H1 (cell line): Measurements from ENCODE around the gene ACTL8. TPM values are rescaled to one million over a fixed set of nuclear protein-coding genes. Genes with fewer than 3 reads are reported as not detected.

Experiments
- CTCF ChIA-PET: fragments of 300-600 bp; sonication (Branson Sonifier 250); formaldehyde crosslinking; loops from one replicate; lab custom pipeline; 2021; ENCODE audit not compliant: partially characterized antibody; lab: Charles Lee
- POLR2A ChIA-PET: fragments of 300-600 bp; sonication (Branson Sonifier 250); formaldehyde crosslinking; loops from one replicate; lab custom pipeline; 2021; ENCODE audit warnings: inconsistent platforms; ENCODE audit not compliant: partially characterized antibody; lab: Charles Lee
- DNase-seq, 2 experiments: peaks; one replicate each; pipeline versions ENCODE4 v3.0.0 to v3.0.0-alpha.2; 2010 to 2022; ENCODE audit warnings: low spot score in 2 of 2, low read depth in 1 of 2, mixed read lengths in 1 of 2
- FAIRE-seq: peaks from 2 replicates; lab custom pipeline; 2011; peaks lifted over from hg19 to GRCh38; lab: Jason Lieb, UNC
- H2AFZ ChIP-seq: 2 replicates; pipeline ENCODE4 v1.8.1; 2012; ENCODE audit warnings: low read length, inconsistent platforms
- H2AK5ac ChIP-seq: 2 replicates; pipeline ENCODE4 v1.6.1; 2013; ENCODE audit warnings: low read depth, low read length
- H2BK120ac ChIP-seq: replicated peaks from 2 replicates; pipeline ENCODE3; 2013; ENCODE audit warnings: low read depth, low read length, inconsistent platforms
- H2BK12ac ChIP-seq: 2 replicates; pipeline ENCODE4 v1.6.1; 2013; ENCODE audit warnings: low read depth, low read length
- H2BK15ac ChIP-seq: 2 replicates; pipeline ENCODE4 v1.6.1; 2013; ENCODE audit warnings: low read length
- H2BK20ac ChIP-seq: 2 replicates; pipeline ENCODE4 v1.6.1; 2013; ENCODE audit warnings: low read length
- H2BK5ac ChIP-seq: 2 replicates; pipeline ENCODE4 v1.6.1; 2013; ENCODE audit warnings: low read depth, low read length
- H3K14ac ChIP-seq: 2 replicates; pipeline ENCODE4 v1.6.1; 2013; ENCODE audit warnings: inconsistent platforms; ENCODE audit not compliant: insufficient read length
- H3K18ac ChIP-seq: 2 replicates; pipeline ENCODE4 v1.6.1; 2013; ENCODE audit warnings: low read length; ENCODE audit errors: extremely low read depth
- H3K23ac ChIP-seq: 2 replicates; pipeline ENCODE4 v1.6.1; 2013; ENCODE audit warnings: inconsistent platforms; ENCODE audit not compliant: insufficient read length
- H3K23me2 ChIP-seq: 2 replicates; pipeline ENCODE4 v1.6.1; 2013; ENCODE audit warnings: low read depth, low read length
- H3K27ac ChIP-seq: 2 replicates; pipeline ENCODE4 v1.6.1; 2011; ENCODE audit warnings: low read depth, low read length, inconsistent platforms
- H3K27me3 ChIP-seq, 4 experiments: replicated peaks in 1 of 4; 1 replicate in 1 of 4; 2 replicates in 3 of 4; pipeline versions ENCODE4 v1.6.1 to v1.8.1; 2011 to 2013; ENCODE audit warnings: low read length in 3 of 4, mild to moderate bottlenecking in 3 of 4, inconsistent platforms in 2 of 4, mixed read lengths in 2 of 4, moderate library complexity in 1 of 4; ENCODE audit not compliant: control insufficient read depth in 3 of 4, insufficient read depth in 3 of 4; ENCODE audit errors: extremely low read depth in 1 of 4
- H3K36me3 ChIP-seq, 4 experiments: 2 replicates each; pipeline versions ENCODE4 v1.6.1 to v1.8.1; 2011 to 2013; ENCODE audit warnings: mild to moderate bottlenecking in 4 of 4, low read length in 3 of 4, moderate library complexity in 2 of 4, control low read depth in 1 of 4, inconsistent platforms in 1 of 4; ENCODE audit not compliant: insufficient read depth in 4 of 4, control insufficient read depth in 2 of 4
- H3K4ac ChIP-seq: replicated peaks from 2 replicates; pipeline ENCODE3; 2013; ENCODE audit warnings: low read length, low read depth, mixed read lengths, inconsistent platforms; ENCODE audit not compliant: insufficient read length
- H3K4me1 ChIP-seq, 4 experiments: replicated peaks in 1 of 4; 1 replicate in 1 of 4; 2 replicates in 3 of 4; pipeline versions ENCODE4 v1.6.1 to v1.8.1; 2011 to 2013; ENCODE audit warnings: low read length in 3 of 4, inconsistent platforms in 2 of 4, mixed read lengths in 1 of 4; ENCODE audit not compliant: insufficient read depth in 4 of 4, control insufficient read depth in 3 of 4
- H3K4me2 ChIP-seq, 2 experiments: 2 replicates each; pipeline versions ENCODE4 v1.6.1 to v1.8.1; 2011 to 2013; ENCODE audit warnings: low read depth in 2 of 2, low read length in 2 of 2, control low read depth in 1 of 2, inconsistent platforms in 1 of 2, mild to moderate bottlenecking in 1 of 2; ENCODE audit not compliant: insufficient read depth in 1 of 2
- H3K4me3 ChIP-seq, 4 experiments: fragments of 200-600, 300-600 bp in 1 of 4; sonication (generic), shearing (Covaris generic), sonication (Bioruptor Twin) in 1 of 4; 2 replicates each; pipeline versions ENCODE4 v1.5.1 to v1.8.1; 2011 to 2016; ENCODE audit warnings: low read length in 4 of 4, low read depth in 3 of 4, control low read depth in 2 of 4, inconsistent platforms in 2 of 4, mild to moderate bottlenecking in 2 of 4, mixed read lengths in 1 of 4, moderate library complexity in 1 of 4; ENCODE audit not compliant: insufficient read depth in 2 of 4; ENCODE audit errors: extremely low read depth in 1 of 4
- H3K56ac ChIP-seq: replicated peaks from 2 replicates; pipeline ENCODE3; 2013; ENCODE audit warnings: low read depth, mild to moderate bottlenecking, mixed read lengths, low read length, inconsistent platforms; ENCODE audit not compliant: insufficient read length
- H3K79me1 ChIP-seq: 2 replicates; pipeline ENCODE4 v1.6.1; 2013; ENCODE audit warnings: low read depth, low read length, control low read depth
- H3K79me2 ChIP-seq, 2 experiments: 2 replicates each; pipeline versions ENCODE4 v1.6.1 to v1.8.1; 2012 to 2013; ENCODE audit warnings: low read length in 2 of 2, mild to moderate bottlenecking in 2 of 2, inconsistent platforms in 1 of 2; ENCODE audit not compliant: insufficient read depth in 2 of 2, control insufficient read depth in 1 of 2
- H3K9ac ChIP-seq, 4 experiments: replicated peaks in 1 of 4; 1 replicate in 1 of 4; 2 replicates in 3 of 4; pipeline versions ENCODE4 v1.6.1 to v1.8.1; 2011 to 2013; ENCODE audit warnings: low read depth in 3 of 4, low read length in 3 of 4, control low read depth in 2 of 4, mild to moderate bottlenecking in 2 of 4, moderate library complexity in 2 of 4, inconsistent platforms in 1 of 4; ENCODE audit errors: extremely low read depth in 1 of 4
- H3K9me3 ChIP-seq, 2 experiments: 2 replicates each; pipeline versions ENCODE4 v1.6.1 to v1.8.1; 2012 to 2013; ENCODE audit warnings: mild to moderate bottlenecking in 2 of 2, moderate library complexity in 2 of 2, control low read depth in 1 of 2, inconsistent platforms in 1 of 2, low read depth in 1 of 2, low read length in 1 of 2, mixed read lengths in 1 of 2; ENCODE audit not compliant: insufficient read depth in 2 of 2
- H4K20me1 ChIP-seq, 2 experiments: replicated peaks in 1 of 2; 2 replicates each; pipeline versions ENCODE3 to v1.8.1; 2011 to 2013; ENCODE audit warnings: inconsistent platforms in 2 of 2, low read length in 2 of 2, mild to moderate bottlenecking in 1 of 2; ENCODE audit not compliant: insufficient read depth in 2 of 2, control insufficient read depth in 1 of 2
- H4K5ac ChIP-seq: 2 replicates; pipeline ENCODE4 v1.6.1; 2013; ENCODE audit warnings: low read length, low read depth, mixed read lengths, inconsistent platforms; ENCODE audit not compliant: insufficient read length
- H4K8ac ChIP-seq: 2 replicates; pipeline ENCODE4 v1.8.0; 2013; ENCODE audit warnings: mild to moderate bottlenecking, moderate library complexity, low read length, inconsistent platforms; ENCODE audit not compliant: insufficient read depth; ENCODE audit errors: extremely low read depth
- H4K91ac ChIP-seq: replicated peaks from 2 replicates; pipeline ENCODE3; 2013; ENCODE audit warnings: low read length, mixed read lengths, inconsistent platforms; ENCODE audit not compliant: insufficient read length
- ATF3 ChIP-seq: IDR thresholded peaks from 2 replicates; pipeline ENCODE4 v1.6.1; 2011; ENCODE audit warnings: low read depth, mild to moderate bottlenecking, low read length; ENCODE audit not compliant: insufficient read depth
- CTCF ChIP-seq, 3 experiments: IDR thresholded peaks; 1 replicate in 2 of 3; 2 replicates in 1 of 3; pipeline versions ENCODE4 v1.5.1 to v1.6.1; 2011; ENCODE audit warnings: low read length in 3 of 3, mild to moderate bottlenecking in 3 of 3, inconsistent platforms in 2 of 3, low read depth in 1 of 3, moderate library complexity in 1 of 3; ENCODE audit not compliant: insufficient read depth in 1 of 3; ENCODE audit errors: control extremely low read depth in 1 of 3
- KDM1A ChIP-seq: fragments of 200-600, 300-600 bp; sonication (generic); IDR thresholded peaks from 2 replicates; pipeline ENCODE4 v1.7.1; 2016; ENCODE audit warnings: mild to moderate bottlenecking, low read length, borderline replicate concordance
- KDM5A ChIP-seq: fragments of 200-600 bp; IDR thresholded peaks from 2 replicates; pipeline ENCODE4 v1.7.1; 2012; ENCODE audit warnings: mild to moderate bottlenecking, low read length, inconsistent platforms, mixed read lengths
- MAX ChIP-seq: IDR thresholded peaks from 2 replicates; pipeline ENCODE4 v1.6.1; 2012; ENCODE audit warnings: inconsistent platforms
- RAD21 ChIP-seq, 2 experiments: IDR thresholded peaks in 1 of 2; conservative IDR thresholded peaks in 1 of 2; 2 replicates each; pipeline ENCODE4 v1.6.1; 2011; ENCODE audit warnings: low read depth in 2 of 2, low read length in 2 of 2, improper control_type of control experiment in 1 of 2, inconsistent platforms in 1 of 2, mild to moderate bottlenecking in 1 of 2, moderate library complexity in 1 of 2
- TCF12 ChIP-seq: IDR thresholded peaks from 2 replicates; pipeline ENCODE4 v1.6.1; 2011; ENCODE audit warnings: low read depth, mild to moderate bottlenecking, low read length
- WGBS, 2 experiments: shearing (Covaris generic) in 1 of 2; methylation state at CpG; one replicate each; pipeline versions ENCODE4 v1.1.6 to v1.1.7; 2013 to 2015; ENCODE audit warnings: low lambda C conversion rate in 2 of 2, mixed read lengths in 2 of 2, inconsistent platforms in 1 of 2, low coverage in 1 of 2, missing lambda C conversion rate in 1 of 2; ENCODE audit not compliant: insufficient replicate concordance in 2 of 2, insufficient coverage in 1 of 2, insufficient read length in 1 of 2; ENCODE audit errors: extremely low coverage in 1 of 2, missing lambda C conversion rate in 1 of 2; 5-methylcytosine and 5-hydroxymethylcytosine counted together
- long read RNA-seq, 2 experiments: library from RNA in 1 of 2; library from capped mRNA in 1 of 2; stranded (forward); transcript quantifications; one replicate each; pipeline ENCODE4 v2.0.0, GENCODE V29; 2021; ENCODE audit warnings: inconsistent platforms in 1 of 2
- polyA minus RNA-seq, 3 experiments: library from RNA; depleted of rRNA, polyadenylated mRNA; stranded (reverse); fragments of >200 nt; gene quantifications; 1 replicate in 2 of 3; 2 replicates in 1 of 3; pipeline ENCODE4 v1.2.3, GENCODE V29; 2011
- polyA plus RNA-seq, 7 experiments: library from polyadenylated mRNA; depleted of rRNA in 3 of 7; stranded (reverse) in 5 of 7; unstranded in 2 of 7; fragments of >200 nt in 5 of 7; fragments of 200-250 nt in 2 of 7; gene quantifications; 1 replicate in 5 of 7; 2 replicates in 1 of 7; 4 replicates in 1 of 7; pipeline versions ENCODE4 v1.2.1 to v1.2.3, GENCODE V29; 2011 to 2013; ENCODE audit warnings: missing spikeins in 2 of 7, mixed read lengths in 2 of 7
- total RNA-seq: library from RNA; stranded (reverse); fragmentation: NEBNext Ultra II Directional; extraction: Animal tissue kit (Norgen Biotek cat#: 25700); gene quantifications from 2 replicates; pipeline ENCODE4 v1.2.1, GENCODE V29; 2021

The ACTL8 gene
- total RNA-seq (0.47 and 1.1 TPM in 2 replicates), polyA plus RNA-seq (2011; rRNA removed) (0.33 and 0.63 TPM in 2 replicates), polyA minus RNA-seq (2011; rRNA and poly(A)+ RNA removed) (0.51 and 0.60 TPM in 2 replicates)
- 0.49 TPM for polyA plus RNA-seq (2011; cell fraction: cytosol; rRNA removed)
- polyA plus RNA-seq (2011; cell fraction: nucleus; rRNA removed) = 0.23 TPM
- 0.70 to 0.90 TPM (median 0.74 TPM) in 4 replicates for polyA plus RNA-seq (2012, experiment 1 of 2)
- polyA plus RNA-seq (2012, experiment 2 of 2) = 1.9 TPM
- polyA plus RNA-seq (2013, experiment 1 of 2) = 0.16 TPM
- polyA plus RNA-seq (2013, experiment 2 of 2) = 0.22 TPM
- polyA minus RNA-seq (2011; cell fraction: cytosol; rRNA and poly(A)+ RNA removed) = not detected
- polyA minus RNA-seq (2011; cell fraction: nucleus; rRNA and poly(A)+ RNA removed) = 0.70 TPM
- long read RNA-seq, experiment 1 = 0 reads
- long read RNA-seq, experiment 2, partial matches to known transcripts = 1 of 3 reads
- long read RNA-seq, experiment 2, other reads (novel, unspliced or antisense) = 0 of 3 reads

- DNase-seq = no peak
- H3K4me3 ChIP-seq = no peak within 1 kb of the TSS
- H3K4me2 ChIP-seq = no peak within 1 kb of the TSS
- no peak within 1 kb of the TSS for H3K9ac ChIP-seq
- POLR2A ChIA-PET = no interaction called here
- no peak within 1 kb of the TSS for H4K8ac ChIP-seq
- no peak within 1 kb of the TSS for H2BK12ac ChIP-seq
- no peak within 1 kb of the TSS for H3K4ac ChIP-seq
- H3K56ac ChIP-seq = no peak within 1 kb of the TSS
- no peak for FAIRE-seq
- no peak within 1 kb of the TSS for H4K5ac ChIP-seq
- no peak within 1 kb of the TSS for H2BK120ac ChIP-seq
- H3K14ac ChIP-seq = no peak within 1 kb of the TSS
- WGBS, 2 experiments = 60% methylated on average over 12 of the region's 12 CpGs; no CpG with 5 or more reads in 1 of the 2 experiments
- H3K23ac ChIP-seq = no peak within 1 kb of the TSS
- H3K27ac ChIP-seq = no peak within 1 kb of the TSS
- H3K36me3 ChIP-seq = 0 out of 8 replicates have a peak, but pooled peaks cover 0 to 2% (median 0%) of the 10 kb centered on the region in 4 experiments
- no peak within 1 kb of the TSS for H2AK5ac ChIP-seq
- no peaks in the 10 kb centered on the region for H4K20me1 ChIP-seq
- 0 out of 7 replicates have a peak, but pooled peaks cover 0 to 3% (median 0%) of the 10 kb centered on the region in 4 experiments for H3K27me3 ChIP-seq
- no peaks in the 10 kb centered on the region for H3K23me2 ChIP-seq
- no peak within 1 kb of the TSS for H2BK20ac ChIP-seq
- H3K79me2 ChIP-seq = no peaks in the 10 kb centered on the region
- H2BK15ac ChIP-seq = no peak within 1 kb of the TSS
- H3K4me1 ChIP-seq = no peaks in the 10 kb centered on the region
- no peak within 1 kb of the TSS for H2BK5ac ChIP-seq
- no peaks in the 10 kb centered on the region for H3K79me1 ChIP-seq
- no peak within 1 kb of the TSS for H3K18ac ChIP-seq
- no peak within 1 kb of the TSS for H2AFZ ChIP-seq
- H4K91ac ChIP-seq = no peak within 1 kb of the TSS
- H3K9me3 ChIP-seq = peaks cover 44 to 59% of the 10 kb centered on the region in 2 experiments
- CTCF ChIA-PET = interaction anchor here (0.7 to 1.0 kb wide), 3 partner anchors 10 to 353 kb away, joined by 3 to 5 read pairs (median 3); no protein-coding TSS in a partner anchor
- TF ChIP-seq RAD21 (IDR thresholded peaks at IDR 0.05 in 1 of 2, conservative IDR thresholded peaks at IDR 0.05 in 1 of 2; ENCODE audit: low read depth in 2 of 2, low read length in 2 of 2) (peak; percentile 21 to 34; a peak in 3 of 4 replicates), MAX (peak; percentile 83), KDM5A (no peak), ATF3 (no peak), TCF12 (0 out of 2 replicates have a peak, but pooled peaks have one; percentile 48), KDM1A (peak; percentile 92), CTCF (IDR thresholded peaks at IDR 0.05; ENCODE audit: control extremely low read depth in 1 of 3, insufficient read depth in 1 of 3, low read depth in 1 of 3, low read length in 3 of 3) (peak; percentile 43 to 59 (median 48))
These were observed at the start of gene ACTL8 for GRCh38 chr1:17755120-17755519. ACTL8 (plus strand) TSS chr1:17755333; CDS start chr1:17823009, 67,676 bp downstream.
